ENCODE data around the gene PHF21B. TPM values are rescaled to one million over a fixed set of nuclear protein-coding genes. Genes with fewer than 3 reads are reported as not detected.

The PHF21B gene
- total RNA-seq, 4 donors from 2014 or later, result not detected

GRCh38 chr22:44928711-44929358, 81.0 kb downstream of the PHF21B start:
- TF ChIP-seq POLR2AphosphoS5 (IDR thresholded peaks at IDR 0.05) (no peak), POLR2A (IDR thresholded peaks at IDR 0.05) (no peak), CTCF (IDR thresholded peaks at IDR 0.05) (no peak), EP300 (IDR thresholded peaks at IDR 0.05) (no peak)
- DNase-seq (ENCODE audit: low spot score in 2 of 2), result no peak
- 89% methylated on average over 15 of the region's 18 CpGs for WGBS

GRCh38 chr22:44928136-44928463, 81.7 kb downstream of the PHF21B start:
- TF ChIP-seq POLR2A (IDR thresholded peaks at IDR 0.05), result no peak
- no peak for TF ChIP-seq POLR2AphosphoS5 (IDR thresholded peaks at IDR 0.05)
- no peak for TF ChIP-seq CTCF (IDR thresholded peaks at IDR 0.05)
- TF ChIP-seq EP300 (IDR thresholded peaks at IDR 0.05), result no peak
- no peaks in the 10 kb centered on the region for H3K9me3 ChIP-seq
- 76% methylated on average over 11 of the region's 11 CpGs for WGBS

More at GRCh38 chr22:44928711-44929358, 81.0 kb downstream of the PHF21B start:
- Histone ChIP-seq H3K27me3 (peaks cover 23% of the 10 kb centered on the region), H3K9me3 (no peaks in the 10 kb centered on the region), H3K4me3 (no peak overlapping the region), H3K27ac (no peak overlapping the region), H3K36me3 (no peaks in the 10 kb centered on the region), H3K4me1 (no peaks in the 10 kb centered on the region)

GRCh38 chr22:44927463-44928135, 82.2 kb downstream of the PHF21B start:
- H3K27ac ChIP-seq, result no peak overlapping the region
- peaks cover 23% of the 10 kb centered on the region for H3K27me3 ChIP-seq
- H3K9me3 ChIP-seq, result no peaks in the 10 kb centered on the region
- H3K4me1 ChIP-seq, result no peaks in the 10 kb centered on the region
- H3K36me3 ChIP-seq, result no peaks in the 10 kb centered on the region
- WGBS, result 62% methylated on average over 18 of the region's 18 CpGs
- peak in 1 of 2 donors; percentile 20 for DNase-seq (ENCODE audit: low spot score in 2 of 2)
- no peak overlapping the region for H3K4me3 ChIP-seq
- TF ChIP-seq POLR2A (IDR thresholded peaks at IDR 0.05), result no peak
- TF ChIP-seq POLR2AphosphoS5 (IDR thresholded peaks at IDR 0.05), result no peak
- no peak for TF ChIP-seq EP300 (IDR thresholded peaks at IDR 0.05)
- no peak for TF ChIP-seq CTCF (IDR thresholded peaks at IDR 0.05)

More at GRCh38 chr22:44928136-44928463, 81.7 kb downstream of the PHF21B start:
- no peak for DNase-seq (ENCODE audit: low spot score in 2 of 2)
- Histone ChIP-seq H3K27ac (no peak overlapping the region), H3K4me1 (no peaks in the 10 kb centered on the region), H3K36me3 (no peaks in the 10 kb centered on the region), H3K27me3 (peaks cover 23% of the 10 kb centered on the region), H3K4me3 (no peak overlapping the region)

GRCh38 chr22:44926491-44927415, 83.1 kb downstream of the PHF21B start:
- 81% methylated on average over 17 of the region's 32 CpGs for WGBS
- TF ChIP-seq POLR2AphosphoS5 (IDR thresholded peaks at IDR 0.05) (no peak), EP300 (IDR thresholded peaks at IDR 0.05) (no peak), POLR2A (IDR thresholded peaks at IDR 0.05) (no peak)
- Histone ChIP-seq H3K4me3 (no peak overlapping the region), H3K36me3 (no peaks in the 10 kb centered on the region), H3K27me3 (peaks cover 23% of the 10 kb centered on the region), H3K9me3 (no peaks in the 10 kb centered on the region), H3K4me1 (no peaks in the 10 kb centered on the region), H3K27ac (no peak overlapping the region)
- DNase-seq (ENCODE audit: low spot score in 2 of 2), result peak in 1 of 2 donors; percentile 75

- Histone ChIP-seq H3K27ac (no peak overlapping the region), H3K4me1 (no peaks in the 10 kb centered on the region), H3K27me3 (peaks cover 23% of the 10 kb centered on the region), H3K4me3 (no peak overlapping the region), H3K36me3 (no peaks in the 10 kb centered on the region), H3K9me3 (no peaks in the 10 kb centered on the region)
- whole genome bisulfite sequencing, result 80% methylated on average over 1 of the region's 11 CpGs
- DNase-seq (ENCODE audit: low spot score in 2 of 2), result no peak
- TF ChIP-seq POLR2A (IDR thresholded peaks at IDR 0.05), result no peak
- no peak for TF ChIP-seq POLR2AphosphoS5 (IDR thresholded peaks at IDR 0.05)
- TF ChIP-seq EP300 (IDR thresholded peaks at IDR 0.05), result no peak
- no peak for TF ChIP-seq CTCF (IDR thresholded peaks at IDR 0.05)
Observed at GRCh38 chr22:44926124-44926475, 83.7 kb downstream of the PHF21B start.

Measured in suprapubic skin (tissue), 4 donors.